ENCODE measurements around the gene KCNK10.

The KCNK10 gene

DNA sequence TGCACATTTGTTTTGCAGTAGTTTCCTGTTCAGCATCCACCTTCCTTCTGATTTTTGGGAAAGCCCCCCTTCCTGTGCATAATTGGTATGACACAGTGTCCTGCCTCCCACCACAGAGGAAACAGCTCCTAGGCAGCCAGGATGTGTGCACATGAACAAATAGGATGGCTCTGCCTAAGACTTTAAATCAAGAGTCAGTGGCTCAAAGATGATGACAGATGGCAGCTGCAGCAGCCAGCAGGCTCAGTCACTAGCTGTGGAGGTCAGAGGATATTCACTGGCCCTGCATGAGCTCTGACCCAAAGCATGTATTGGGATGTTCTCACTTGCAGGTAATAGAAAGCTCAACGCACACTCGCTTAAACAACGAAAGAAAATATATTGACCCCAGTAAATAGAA, 90.3 kb downstream of the KCNK10 start:
- Histone ChIP-seq H3K36me3 (ENCODE audit: insufficient read depth, low read length) (no peaks in the 10 kb centered on the region), H2AFZ (ENCODE audit: low read depth, low read length) (no peak overlapping the region), H3K9me3 (ENCODE audit: insufficient read depth, low read length, severe bottlenecking) (no peaks in the 10 kb centered on the region), H3K9ac (ENCODE audit: low read depth, low read length) (no peak overlapping the region), H3K4me2 (ENCODE audit: insufficient read depth, low read length) (no peak overlapping the region), H3K27me3 (ENCODE audit: insufficient read depth, low read length, poor library complexity) (peaks cover 3% of the 10 kb centered on the region), H3K4me1 (ENCODE audit: insufficient read depth, low read length) (no peaks in the 10 kb centered on the region), H4K20me1 (ENCODE audit: insufficient read depth, low read length) (no peaks in the 10 kb centered on the region), H3K4me3 (ENCODE audit: low read depth in 1 of 2, low read length in 2 of 2) (no peak overlapping the region), H3K27ac (ENCODE audit: low read length) (no peak overlapping the region), H3K79me2 (ENCODE audit: insufficient read depth, low read length) (no peaks in the 10 kb centered on the region)
- TF ChIP-seq, protein P1, sequence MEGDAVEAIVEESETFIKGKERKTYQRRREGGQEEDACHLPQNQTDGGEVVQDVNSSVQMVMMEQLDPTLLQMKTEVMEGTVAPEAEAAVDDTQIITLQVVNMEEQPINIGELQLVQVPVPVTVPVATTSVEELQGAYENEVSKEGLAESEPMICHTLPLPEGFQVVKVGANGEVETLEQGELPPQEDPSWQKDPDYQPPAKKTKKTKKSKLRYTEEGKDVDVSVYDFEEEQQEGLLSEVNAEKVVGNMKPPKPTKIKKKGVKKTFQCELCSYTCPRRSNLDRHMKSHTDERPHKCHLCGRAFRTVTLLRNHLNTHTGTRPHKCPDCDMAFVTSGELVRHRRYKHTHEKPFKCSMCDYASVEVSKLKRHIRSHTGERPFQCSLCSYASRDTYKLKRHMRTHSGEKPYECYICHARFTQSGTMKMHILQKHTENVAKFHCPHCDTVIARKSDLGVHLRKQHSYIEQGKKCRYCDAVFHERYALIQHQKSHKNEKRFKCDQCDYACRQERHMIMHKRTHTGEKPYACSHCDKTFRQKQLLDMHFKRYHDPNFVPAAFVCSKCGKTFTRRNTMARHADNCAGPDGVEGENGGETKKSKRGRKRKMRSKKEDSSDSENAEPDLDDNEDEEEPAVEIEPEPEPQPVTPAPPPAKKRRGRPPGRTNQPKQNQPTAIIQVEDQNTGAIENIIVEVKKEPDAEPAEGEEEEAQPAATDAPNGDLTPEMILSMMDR (IDR thresholded peaks at IDR 0.05; ENCODE audit: borderline replicate concordance, extremely low read depth, low read length, poor library complexity, severe bottlenecking), result no peak
- TF ChIP-seq EZH2 (IDR thresholded peaks at IDR 0.05; ENCODE audit: borderline replicate concordance, low read depth, low read length, severe bottlenecking), result no peak
- 0 out of 3 replicates have a peak, but pooled peaks have one; percentile 40 for ATAC-seq (ENCODE audit: insufficient read depth, low read depth)
- DNase-seq, result no peak

DNA sequence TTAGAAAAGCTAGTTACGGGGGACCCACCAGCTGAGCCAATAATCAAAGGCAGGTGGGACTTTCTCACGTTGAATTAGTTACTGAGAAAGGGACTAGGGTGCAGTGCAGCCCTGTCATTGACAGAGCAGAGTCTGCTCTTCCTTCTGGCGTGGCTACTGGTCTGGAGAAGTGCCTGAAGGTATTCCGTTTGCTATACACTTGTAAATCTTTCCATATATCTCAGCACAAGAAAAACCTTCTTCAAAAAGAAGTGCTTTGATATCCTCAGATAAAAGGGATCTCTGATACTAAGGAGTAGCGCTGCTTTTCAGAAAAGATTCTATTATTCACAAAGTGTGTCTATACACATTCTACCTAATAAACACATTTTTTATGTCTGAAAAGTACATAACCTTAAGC, 91.5 kb downstream of the KCNK10 start:
- no peak for ATAC-seq (ENCODE audit: insufficient read depth, low read depth)
- no peak overlapping the region for H3K4me2 ChIP-seq (ENCODE audit: insufficient read depth, low read length)

DNA sequence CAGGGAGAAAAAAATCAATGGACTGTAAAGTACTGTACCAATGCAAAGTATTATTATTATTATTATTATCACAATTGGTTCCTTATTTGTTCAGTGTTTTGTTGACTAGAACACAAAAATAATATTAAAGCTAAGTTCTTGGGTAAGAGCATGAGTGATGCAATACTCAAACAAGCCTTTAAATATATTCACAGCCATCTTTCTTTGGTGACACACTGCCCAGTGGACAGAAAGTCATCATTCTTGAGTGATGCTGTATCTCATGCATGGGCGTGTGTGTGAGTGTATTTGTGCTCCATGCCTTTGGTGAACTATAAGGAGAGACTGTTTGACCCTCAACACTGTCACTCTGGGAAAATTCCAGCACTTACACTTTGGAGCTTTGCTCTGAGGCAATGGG, 93.6 kb downstream of the KCNK10 start:
- H3K27ac ChIP-seq (ENCODE audit: low read length), result no peak overlapping the region
- H3K4me3 ChIP-seq (ENCODE audit: low read depth in 1 of 2, low read length in 2 of 2), result no peak overlapping the region
- H3K4me1 ChIP-seq (ENCODE audit: insufficient read depth, low read length), result no peaks in the 10 kb centered on the region
- no peak for DNase-seq
- TF ChIP-seq EZH2 (IDR thresholded peaks at IDR 0.05; ENCODE audit: borderline replicate concordance, low read depth, low read length, severe bottlenecking), result no peak
- H3K9ac ChIP-seq (ENCODE audit: low read depth, low read length), result no peak overlapping the region
- no peak for ATAC-seq (ENCODE audit: insufficient read depth, low read depth)
- no peak overlapping the region for H2AFZ ChIP-seq (ENCODE audit: low read depth, low read length)
- H3K79me2 ChIP-seq (ENCODE audit: insufficient read depth, low read length), result no peaks in the 10 kb centered on the region
- no peaks in the 10 kb centered on the region for H3K9me3 ChIP-seq (ENCODE audit: insufficient read depth, low read length, severe bottlenecking)
- H3K4me2 ChIP-seq (ENCODE audit: insufficient read depth, low read length), result no peak overlapping the region
- peaks cover 2% of the 10 kb centered on the region for H3K27me3 ChIP-seq (ENCODE audit: insufficient read depth, low read length, poor library complexity)
- no peaks in the 10 kb centered on the region for H3K36me3 ChIP-seq (ENCODE audit: insufficient read depth, low read length)
- no peaks in the 10 kb centered on the region for H4K20me1 ChIP-seq (ENCODE audit: insufficient read depth, low read length)

More for the DNA sequence above, 91.5 kb downstream of the KCNK10 start:
- H3K9me3 ChIP-seq (ENCODE audit: insufficient read depth, low read length, severe bottlenecking), result no peaks in the 10 kb centered on the region
- no peak overlapping the region for H3K4me3 ChIP-seq (ENCODE audit: low read depth in 1 of 2, low read length in 2 of 2)
- peaks cover 3% of the 10 kb centered on the region for H3K27me3 ChIP-seq (ENCODE audit: insufficient read depth, low read length, poor library complexity)
- H3K36me3 ChIP-seq (ENCODE audit: insufficient read depth, low read length), result no peaks in the 10 kb centered on the region
- no peak overlapping the region for H3K9ac ChIP-seq (ENCODE audit: low read depth, low read length)
- no peaks in the 10 kb centered on the region for H4K20me1 ChIP-seq (ENCODE audit: insufficient read depth, low read length)
- no peaks in the 10 kb centered on the region for H3K79me2 ChIP-seq (ENCODE audit: insufficient read depth, low read length)
- no peak overlapping the region for H3K27ac ChIP-seq (ENCODE audit: low read length)
- TF ChIP-seq, protein P1 (IDR thresholded peaks at IDR 0.05; ENCODE audit: borderline replicate concordance, extremely low read depth, low read length, poor library complexity, severe bottlenecking), result no peak
- no peak for TF ChIP-seq EZH2 (IDR thresholded peaks at IDR 0.05; ENCODE audit: borderline replicate concordance, low read depth, low read length, severe bottlenecking)
- DNase-seq, result no peak
- no peaks in the 10 kb centered on the region for H3K4me1 ChIP-seq (ENCODE audit: insufficient read depth, low read length)
- no peak overlapping the region for H2AFZ ChIP-seq (ENCODE audit: low read depth, low read length)

DNA sequence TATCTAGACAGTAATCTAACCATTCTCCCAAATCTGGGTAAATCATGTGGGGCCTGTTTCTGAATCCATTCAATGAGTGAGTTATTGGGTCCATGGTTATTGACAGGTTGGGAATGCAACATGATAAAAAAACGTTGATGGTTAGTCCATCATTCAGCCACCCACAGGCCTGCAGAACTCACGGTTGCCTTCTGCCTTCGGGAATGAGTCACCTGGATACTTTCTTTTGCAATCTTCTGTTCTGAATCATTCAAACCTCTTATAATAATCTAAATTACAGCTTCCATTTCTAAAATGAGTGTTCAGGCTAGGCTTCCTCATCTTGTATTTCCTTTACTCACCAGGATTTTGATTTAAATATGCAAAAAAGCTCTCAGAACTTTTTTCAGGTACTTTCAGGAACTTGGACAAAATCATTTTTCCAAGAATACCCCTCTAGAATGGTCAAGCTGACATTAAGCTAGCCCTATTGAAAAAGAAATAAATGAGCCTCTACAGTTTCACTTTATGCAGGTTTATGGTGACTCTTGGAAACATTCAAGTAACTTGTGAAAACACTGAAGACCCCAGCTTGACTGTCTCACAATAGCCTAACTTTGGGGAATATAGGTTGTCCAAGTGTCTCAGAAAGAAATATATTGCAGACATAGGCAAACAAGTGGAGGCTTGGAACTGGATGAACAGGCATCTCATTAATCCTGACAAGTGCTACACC, 94.4 kb downstream of the KCNK10 start:
- DNase-seq, result no peak
- H2AFZ ChIP-seq (ENCODE audit: low read depth, low read length), result no peak overlapping the region
- ATAC-seq (ENCODE audit: insufficient read depth, low read depth), result no peak
- peaks cover 2% of the 10 kb centered on the region for H3K27me3 ChIP-seq (ENCODE audit: insufficient read depth, low read length, poor library complexity)
- no peaks in the 10 kb centered on the region for H4K20me1 ChIP-seq (ENCODE audit: insufficient read depth, low read length)
- no peak overlapping the region for H3K9ac ChIP-seq (ENCODE audit: low read depth, low read length)
- no peaks in the 10 kb centered on the region for H3K79me2 ChIP-seq (ENCODE audit: insufficient read depth, low read length)
- no peak overlapping the region for H3K4me3 ChIP-seq (ENCODE audit: low read depth in 1 of 2, low read length in 2 of 2)
- no peaks in the 10 kb centered on the region for H3K36me3 ChIP-seq (ENCODE audit: insufficient read depth, low read length)
- no peak overlapping the region for H3K4me2 ChIP-seq (ENCODE audit: insufficient read depth, low read length)
- TF ChIP-seq, protein P1 (IDR thresholded peaks at IDR 0.05; ENCODE audit: borderline replicate concordance, extremely low read depth, low read length, poor library complexity, severe bottlenecking), result no peak
- TF ChIP-seq EZH2 (IDR thresholded peaks at IDR 0.05; ENCODE audit: borderline replicate concordance, low read depth, low read length, severe bottlenecking), result no peak
- H3K27ac ChIP-seq (ENCODE audit: low read length), result no peak overlapping the region
- no peaks in the 10 kb centered on the region for H3K9me3 ChIP-seq (ENCODE audit: insufficient read depth, low read length, severe bottlenecking)
- no peaks in the 10 kb centered on the region for H3K4me1 ChIP-seq (ENCODE audit: insufficient read depth, low read length)

Measured in DND-41 (cell line).